Fibroblast of lung (primary cell): ENCODE data around the gene GBP5. TPM values are rescaled to one million over a fixed set of nuclear protein-coding genes. Genes with fewer than 3 reads are reported as not detected.
"Not testable (repeated sequence)": the region's sequence is repeated elsewhere in the genome, so short reads cannot be mapped to it uniquely, and the experiment has no call there.

Experiments
- DNase-seq, 2 donors: peaks; one replicate each; pipeline versions ENCODE4 v3.0.0 to v3.0.0-alpha.2; 2010; ENCODE audit warnings: low read depth in 2 of 2
- H2AFZ ChIP-seq: 2 replicates; pipeline ENCODE4 v1.5.1; 2012; ENCODE audit warnings: low read length, control low read depth, inconsistent platforms
- H3K27ac ChIP-seq: 2 replicates; pipeline ENCODE4 v1.5.1; 2011; ENCODE audit warnings: low read length, control low read depth; ENCODE audit not compliant: insufficient read depth
- H3K27me3 ChIP-seq: 2 replicates; pipeline ENCODE4 v1.5.1; 2011; ENCODE audit warnings: mild to moderate bottlenecking, low read length; ENCODE audit not compliant: control insufficient read depth, insufficient read depth
- H3K36me3 ChIP-seq: 2 replicates; pipeline ENCODE4 v1.5.1; 2011; ENCODE audit warnings: low read length; ENCODE audit not compliant: control insufficient read depth, insufficient read depth
- H3K4me1 ChIP-seq: 2 replicates; pipeline ENCODE4 v1.5.1; 2011; ENCODE audit warnings: low read length; ENCODE audit not compliant: control insufficient read depth, insufficient read depth; ENCODE audit errors: extremely low read depth
- H3K4me2 ChIP-seq: 2 replicates; pipeline ENCODE4 v1.5.1; 2011; ENCODE audit warnings: low read length, control low read depth; ENCODE audit not compliant: insufficient read depth; ENCODE audit errors: extremely low read depth
- H3K4me3 ChIP-seq, 4 experiments: fragments of 200-600 bp in 1 of 4; sonication (generic) in 1 of 4; replicated peaks in 1 of 4; 2 replicates each; pipeline ENCODE4 v1.5.1; 2011 to 2016; ENCODE audit warnings: low read length in 4 of 4, low read depth in 3 of 4, mild to moderate bottlenecking in 3 of 4, control low read depth in 2 of 4, inconsistent platforms in 1 of 4, mixed read lengths in 1 of 4; ENCODE audit not compliant: insufficient read depth in 1 of 4; ENCODE audit errors: control extremely low read depth in 1 of 4
- H3K79me2 ChIP-seq: 2 replicates; pipeline ENCODE4 v1.5.1; 2012; ENCODE audit warnings: mild to moderate bottlenecking, low read length, inconsistent platforms; ENCODE audit not compliant: control insufficient read depth, insufficient read depth
- H3K9ac ChIP-seq: 2 replicates; pipeline ENCODE4 v1.5.1; 2011; ENCODE audit warnings: mild to moderate bottlenecking, low read length, control low read depth; ENCODE audit not compliant: insufficient read depth
- H3K9me3 ChIP-seq: 2 replicates; pipeline ENCODE4 v1.5.1; 2012; ENCODE audit warnings: low read depth, low read length; ENCODE audit not compliant: control insufficient read depth, insufficient read depth
- H4K20me1 ChIP-seq: 2 replicates; pipeline ENCODE4 v1.5.1; 2011; ENCODE audit warnings: low read length; ENCODE audit not compliant: control insufficient read depth, insufficient read depth; ENCODE audit errors: extremely low read depth
- CTCF ChIP-seq, 2 donors: IDR thresholded peaks in 1 of 2; conservative IDR thresholded peaks in 1 of 2; 1 replicate in 1 of 2; 2 replicates in 1 of 2; pipeline ENCODE4 v1.5.1; 2011 to 2012; ENCODE audit warnings: low read length in 2 of 2, control low read depth in 1 of 2, inconsistent platforms in 1 of 2, low read depth in 1 of 2, mild to moderate bottlenecking in 1 of 2
- EZH2 ChIP-seq: IDR thresholded peaks from 2 replicates; pipeline ENCODE4 v1.5.1; 2012; ENCODE audit warnings: low read length, control low read depth, mild to moderate bottlenecking; ENCODE audit errors: missing control alignments
- polyA plus RNA-seq, 2 donors: library from polyadenylated mRNA; depleted of rRNA in 1 of 2; stranded (reverse) in 1 of 2; unstranded in 1 of 2; fragments of >200 nt; gene quantifications; 2 replicates each; pipeline ENCODE4 v1.2.1, GENCODE V29; 2011 to 2012; ENCODE audit warnings: missing spikeins in 1 of 2
- total RNA-seq: library from RNA; depleted of rRNA; stranded (reverse); fragments of >200 nt; gene quantifications from 2 replicates; pipeline ENCODE4 v1.2.1, GENCODE V29; 2014

Gene GBP5
- total and polyA plus RNA-seq, 2 donors (not counting 1 experiment from before 2014, with no cell fraction given), result 0.17 TPM; not detected in 1

- DNase-seq, result no peak
- H3K4me1 ChIP-seq, result no peaks in the 10 kb centered on the region
Observed at GRCh38 chr1:89304572-89305230, 32.0 kb upstream of the GBP5 start.

DNA sequence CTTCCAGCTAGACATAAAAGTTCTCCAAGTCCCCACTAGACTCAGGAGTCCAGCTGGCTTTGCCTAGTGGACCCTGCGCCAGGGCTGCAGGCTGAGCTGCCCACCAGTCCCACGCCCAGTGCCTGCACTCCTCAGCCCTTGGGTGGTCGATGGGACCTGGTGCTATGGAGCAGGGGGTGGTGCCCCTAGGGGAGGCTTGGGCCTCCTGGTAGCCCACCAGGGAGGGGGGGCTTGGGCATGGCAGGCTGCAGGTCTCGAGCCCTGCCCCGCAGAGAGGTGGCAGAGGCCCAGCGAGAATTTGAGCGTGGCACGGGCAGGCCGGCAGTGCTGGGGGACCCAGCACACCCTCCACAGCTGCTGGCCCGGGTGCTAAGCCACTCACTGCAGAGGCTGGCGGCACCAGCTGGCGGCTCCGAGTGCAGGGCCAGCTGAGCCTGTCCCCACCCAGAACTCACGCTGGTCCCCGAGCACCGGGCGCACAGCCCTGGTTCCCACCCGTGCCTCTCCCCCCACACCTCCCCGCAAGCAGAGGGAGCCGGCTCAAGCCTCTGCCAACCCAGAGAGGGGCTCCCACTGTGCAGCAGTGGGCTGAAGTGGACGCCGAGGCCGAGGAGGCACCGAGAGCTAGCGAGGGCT lies 30.2 kb upstream of the GBP5 start:
- H3K9ac ChIP-seq, result no peak overlapping the region
- no peak for DNase-seq
- H3K4me3 ChIP-seq, result no peak overlapping the region
- no peaks in the 10 kb centered on the region for H3K9me3 ChIP-seq
- no peak overlapping the region for H3K27ac ChIP-seq
- H4K20me1 ChIP-seq, result no peaks in the 10 kb centered on the region
- H2AFZ ChIP-seq, result no peak overlapping the region
- H3K79me2 ChIP-seq, result no peaks in the 10 kb centered on the region
- no peaks in the 10 kb centered on the region for H3K27me3 ChIP-seq
- no peak overlapping the region for H3K4me2 ChIP-seq
- no peaks in the 10 kb centered on the region for H3K4me1 ChIP-seq
- H3K36me3 ChIP-seq, result no peaks in the 10 kb centered on the region
- TF ChIP-seq EZH2 (no peak), CTCF (conservative IDR thresholded peaks at IDR 0.05 in 1 of 2, IDR thresholded peaks at IDR 0.05 in 1 of 2; ENCODE audit: low read depth in 1 of 2, low read length in 2 of 2) (no peak)

More at GRCh38 chr1:89304572-89305230, 32.0 kb upstream of the GBP5 start:
- Histone ChIP-seq H3K4me2 (no peak overlapping the region), H3K9me3 (no peaks in the 10 kb centered on the region), H2AFZ (no peak overlapping the region), H3K36me3 (no peaks in the 10 kb centered on the region), H4K20me1 (no peaks in the 10 kb centered on the region), H3K79me2 (no peaks in the 10 kb centered on the region), H3K27ac (no peak overlapping the region), H3K27me3 (no peaks in the 10 kb centered on the region), H3K4me3 (no peak overlapping the region), H3K9ac (no peak overlapping the region)
- TF ChIP-seq EZH2, result no peak
- no peak for TF ChIP-seq CTCF (conservative IDR thresholded peaks at IDR 0.05 in 1 of 2, IDR thresholded peaks at IDR 0.05 in 1 of 2; ENCODE audit: low read depth in 1 of 2, low read length in 2 of 2)

DNA sequence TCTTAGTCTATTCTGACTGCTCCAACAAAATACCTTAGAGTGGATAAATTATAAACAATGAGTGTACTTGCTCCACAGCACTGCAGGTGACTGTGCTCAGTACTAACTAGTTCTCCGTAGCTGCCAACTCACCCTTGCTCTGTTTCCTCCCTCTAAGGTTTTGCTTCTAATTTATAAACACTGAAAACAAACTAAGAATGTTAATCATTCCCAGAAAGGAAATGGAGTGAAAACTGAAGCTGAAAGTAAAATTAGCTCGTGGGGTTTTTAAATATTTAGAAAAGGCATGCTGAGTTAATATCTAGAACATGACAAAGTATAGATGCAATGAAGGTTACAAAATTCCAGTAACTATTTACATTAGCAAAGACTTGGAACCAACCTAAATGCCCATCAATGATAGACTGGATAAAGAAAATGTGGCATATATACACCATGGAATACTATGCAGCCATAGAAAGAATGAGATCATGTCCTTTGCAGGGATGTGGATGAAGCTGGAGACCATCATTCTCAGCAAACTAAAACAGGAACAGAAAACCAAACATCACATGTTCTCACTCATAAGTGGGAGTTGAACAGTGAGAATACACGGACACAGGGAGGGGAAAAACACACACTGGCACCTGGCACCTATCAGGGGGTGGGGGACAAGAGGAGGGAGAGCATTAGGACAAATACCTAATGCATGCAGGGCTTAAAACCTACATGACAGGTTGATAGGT lies 27.2 kb upstream of the GBP5 start:
- H3K4me1 ChIP-seq, H3K27me3 ChIP-seq, H3K9me3 ChIP-seq: not testable (repeated sequence)

More for the DNA sequence above, 27.2 kb upstream of the GBP5 start:
- H3K4me3 ChIP-seq, H2AFZ ChIP-seq, H3K27ac ChIP-seq, H3K9ac ChIP-seq, H3K4me2 ChIP-seq, H3K36me3 ChIP-seq, DNase-seq, H3K79me2 ChIP-seq, H4K20me1 ChIP-seq: not testable (repeated sequence)
